ENCODE measurements around the gene SLC40A1. TPM values are rescaled to one million over a fixed set of nuclear protein-coding genes. Genes with fewer than 3 reads are reported as not detected.

Gene SLC40A1
- total RNA-seq, 4 donors from 2014 or later = 87.1 to 252 (median 176) TPM

DNA sequence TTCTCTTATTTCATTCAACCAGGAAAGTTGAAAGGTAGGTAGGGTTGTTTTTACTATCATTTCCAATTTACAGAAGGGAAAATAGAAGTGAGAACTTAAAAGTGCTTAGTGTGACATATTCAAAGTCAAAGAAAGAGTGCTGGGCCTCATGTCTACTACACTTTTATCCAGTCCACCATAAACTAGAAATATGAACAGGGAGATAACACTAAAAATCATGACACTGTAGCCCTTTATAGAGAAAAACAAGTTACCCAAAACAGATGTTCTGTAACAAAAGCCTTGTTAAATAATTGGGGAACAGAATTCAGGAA lies 20.4 kb downstream of the SLC40A1 start:
- intact Hi-C loops (cut with DNase I; ENCODE audit: low total_unique reads) = no loop called here
- Histone ChIP-seq H3K9me3 (no peaks in the 10 kb centered on the region), H3K4me3 (no peak overlapping the region), H3K27ac (peak overlapping the region; percentile 81 to 91), H3K4me1 (peaks cover 13 to 45% of the 10 kb centered on the region in 2 donors), H3K27me3 (no peaks in the 10 kb centered on the region), H3K36me3 (no peaks in the 10 kb centered on the region)
- TF ChIP-seq CTCF (IDR thresholded peaks at IDR 0.05) (no peak), POLR2A (IDR thresholded peaks at IDR 0.05) (no peak)
- no peak for DNase-seq

GRCh38 chr2:189559579-189560272 lies 20.9 kb downstream of the SLC40A1 start:
- Histone ChIP-seq H3K36me3 (no peaks in the 10 kb centered on the region), H3K27me3 (no peaks in the 10 kb centered on the region), H3K9me3 (no peaks in the 10 kb centered on the region), H3K4me3 (no peak overlapping the region), H3K4me1 (peaks cover 13 to 45% of the 10 kb centered on the region in 2 donors), H3K27ac (peak overlapping the region; percentile 81 to 91)
- TF ChIP-seq CTCF (IDR thresholded peaks at IDR 0.05) (no peak), POLR2A (IDR thresholded peaks at IDR 0.05) (no peak)
- intact Hi-C loops (cut with DNase I; ENCODE audit: low total_unique reads) = no loop called here
- DNase-seq = no peak

- peak overlapping the region; percentile 81 to 91 for H3K27ac ChIP-seq
- H3K27me3 ChIP-seq = no peaks in the 10 kb centered on the region
- TF ChIP-seq CTCF (IDR thresholded peaks at IDR 0.05) (no peak), POLR2A (IDR thresholded peaks at IDR 0.05) (no peak)
- intact Hi-C loops (cut with DNase I; ENCODE audit: low total_unique reads) = no loop called here
- no peak overlapping the region for H3K4me3 ChIP-seq
- no peaks in the 10 kb centered on the region for H3K36me3 ChIP-seq
- H3K4me1 ChIP-seq = peaks cover 13 to 43% of the 10 kb centered on the region in 2 donors
- no peaks in the 10 kb centered on the region for H3K9me3 ChIP-seq
- no peak for DNase-seq
Measured at GRCh38 chr2:189558516-189559272, 21.9 kb downstream of the SLC40A1 start.

DNA sequence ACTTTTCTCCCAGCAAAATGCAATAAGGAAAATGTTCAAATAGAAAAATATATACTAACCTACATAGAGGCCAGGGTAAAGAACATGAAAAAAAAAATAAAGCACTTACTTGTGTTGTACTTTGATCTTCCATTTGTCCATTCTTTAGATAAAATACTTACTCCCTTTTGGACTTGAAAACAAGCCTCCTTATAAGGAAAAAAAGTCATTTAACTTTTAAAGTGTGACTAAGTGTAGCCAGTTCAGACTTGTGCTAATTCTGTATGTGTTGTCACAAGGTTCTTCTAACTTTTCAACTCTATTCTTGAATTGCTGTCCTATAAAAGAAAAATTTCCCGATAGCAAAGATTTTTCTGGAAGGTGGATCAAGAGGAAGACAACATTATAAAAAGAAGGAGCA lies 23.2 kb downstream of the SLC40A1 start:
- no peak overlapping the region for H3K4me3 ChIP-seq
- no peaks in the 10 kb centered on the region for H3K27me3 ChIP-seq
- H3K27ac ChIP-seq = peak overlapping the region; percentile 81 to 91
- DNase-seq = no peak
- TF ChIP-seq POLR2A (IDR thresholded peaks at IDR 0.05) (no peak), CTCF (IDR thresholded peaks at IDR 0.05) (no peak)
- H3K4me1 ChIP-seq = peaks cover 13 to 40% of the 10 kb centered on the region in 2 donors
- H3K36me3 ChIP-seq = no peaks in the 10 kb centered on the region
- H3K9me3 ChIP-seq = no peaks in the 10 kb centered on the region
- intact Hi-C loops (cut with DNase I; ENCODE audit: low total_unique reads) = no loop called here

GRCh38 chr2:189556526-189556925 lies 24.1 kb downstream of the SLC40A1 start:
- H3K4me3 ChIP-seq = no peak overlapping the region

More at GRCh38 chr2:189556526-189556925, 24.1 kb downstream of the SLC40A1 start:
- Histone ChIP-seq H3K27ac (peak overlapping the region; percentile 81 to 91), H3K36me3 (no peaks in the 10 kb centered on the region), H3K27me3 (no peaks in the 10 kb centered on the region), H3K9me3 (no peaks in the 10 kb centered on the region), H3K4me1 (peaks cover 13 to 41% of the 10 kb centered on the region in 2 donors)
- TF ChIP-seq POLR2A (IDR thresholded peaks at IDR 0.05) (no peak), CTCF (IDR thresholded peaks at IDR 0.05) (no peak)
- intact Hi-C loops (cut with DNase I; ENCODE audit: low total_unique reads) = no loop called here
- no peak for DNase-seq

All from uterus (tissue), 4 donors.